Liver (tissue), 9 donors: ENCODE measurements around the gene FBXW4. TPM values are rescaled to one million over a fixed set of nuclear protein-coding genes. Genes with fewer than 3 reads are reported as not detected.

Experiments used
- DNase-seq: peaks from one replicate; pipeline ENCODE4 v3.0.0-alpha.2; 2017; ENCODE audit warnings: low spot score
- H3K27ac ChIP-seq, 2 donors: one replicate each; pipeline ENCODE4 v1.7.0; 2013; ENCODE audit warnings: inconsistent platforms in 2 of 2, low read length in 2 of 2, control low read depth in 1 of 2, low read depth in 1 of 2, mild to moderate bottlenecking in 1 of 2
- H3K27me3 ChIP-seq, 4 donors: one replicate each; pipeline versions ENCODE4 v1.6.1 to v1.7.0; 2013; ENCODE audit warnings: low read length in 3 of 4, inconsistent platforms in 1 of 4, mild to moderate bottlenecking in 1 of 4, moderate library complexity in 1 of 4; ENCODE audit not compliant: control insufficient read depth in 4 of 4, insufficient read depth in 4 of 4
- H3K36me3 ChIP-seq, 4 donors: one replicate each; pipeline versions ENCODE4 v1.6.1 to v1.7.0; 2013; ENCODE audit warnings: low read length in 3 of 4, mild to moderate bottlenecking in 3 of 4, low read depth in 1 of 4, moderate library complexity in 1 of 4; ENCODE audit not compliant: control insufficient read depth in 4 of 4, insufficient read depth in 3 of 4
- H3K4me1 ChIP-seq, 4 donors: one replicate each; pipeline versions ENCODE4 v1.6.1 to v1.7.0; 2013; ENCODE audit warnings: low read length in 3 of 4, mild to moderate bottlenecking in 3 of 4, moderate library complexity in 1 of 4; ENCODE audit not compliant: control insufficient read depth in 4 of 4, insufficient read depth in 4 of 4
- H3K4me3 ChIP-seq, 3 donors: one replicate each; pipeline versions ENCODE4 v1.6.1 to v1.7.0; 2013; ENCODE audit warnings: low read length in 3 of 3, control low read depth in 1 of 3, low read depth in 1 of 3, mild to moderate bottlenecking in 1 of 3
- H3K9ac ChIP-seq, 2 donors: one replicate each; pipeline ENCODE4 v1.7.0; 2013; ENCODE audit warnings: low read length in 2 of 2, mild to moderate bottlenecking in 2 of 2, moderate library complexity in 2 of 2, control low read depth in 1 of 2, low read depth in 1 of 2
- H3K9me3 ChIP-seq, 4 donors: one replicate each; pipeline versions ENCODE4 v1.6.1 to v1.7.0; 2013; ENCODE audit warnings: low read length in 3 of 4; ENCODE audit not compliant: control insufficient read depth in 4 of 4
- EGR1 ChIP-seq, 2 donors: IDR thresholded peaks; 2 replicates each; pipeline ENCODE4 v1.6.1; 2016 to 2018; ENCODE audit warnings: antibody characterized with exemption in 2 of 2, low read depth in 2 of 2
- FOXA1 ChIP-seq: IDR thresholded peaks from 2 replicates; pipeline ENCODE4 v1.6.1; 2016; ENCODE audit warnings: antibody characterized with exemption
- FOXA2 ChIP-seq: IDR thresholded peaks from 2 replicates; pipeline ENCODE4 v1.6.1; 2016; ENCODE audit warnings: antibody characterized with exemption
- GABPA ChIP-seq, 2 donors: IDR thresholded peaks in 1 of 2; conservative IDR thresholded peaks in 1 of 2; 2 replicates each; pipeline ENCODE4 v1.6.1; 2016; ENCODE audit warnings: antibody characterized with exemption in 2 of 2, mild to moderate bottlenecking in 1 of 2, moderate library complexity in 1 of 2
- HNF4A ChIP-seq, 2 donors: conservative IDR thresholded peaks; 2 replicates each; pipeline ENCODE4 v1.6.1; 2016; ENCODE audit warnings: antibody characterized with exemption in 2 of 2, mild to moderate bottlenecking in 2 of 2
- HNF4G ChIP-seq: IDR thresholded peaks from 2 replicates; pipeline ENCODE4 v1.6.1; 2016; ENCODE audit warnings: antibody characterized with exemption
- JUND ChIP-seq, 2 donors: IDR thresholded peaks; 2 replicates each; pipeline ENCODE4 v1.6.1; 2016; ENCODE audit warnings: antibody characterized with exemption in 2 of 2
- NR2F2 ChIP-seq: IDR thresholded peaks from 2 replicates; pipeline ENCODE4 v1.6.1; 2016; ENCODE audit warnings: antibody characterized with exemption
- RAD21 ChIP-seq, 2 donors: IDR thresholded peaks; 2 replicates each; pipeline ENCODE4 v1.6.1; 2016; ENCODE audit warnings: antibody characterized with exemption in 2 of 2, mild to moderate bottlenecking in 2 of 2
- REST ChIP-seq: IDR thresholded peaks from 2 replicates; pipeline ENCODE4 v1.6.1; 2016; ENCODE audit warnings: antibody characterized with exemption, mild to moderate bottlenecking
- RXRA ChIP-seq, 2 donors: IDR thresholded peaks; 2 replicates each; pipeline ENCODE4 v1.6.1; 2017 to 2018; ENCODE audit warnings: antibody characterized with exemption in 2 of 2, mild to moderate bottlenecking in 1 of 2
- SP1 ChIP-seq: IDR thresholded peaks from 2 replicates; pipeline ENCODE4 v1.6.1; 2018; ENCODE audit warnings: antibody characterized with exemption, mild to moderate bottlenecking
- TAF1 ChIP-seq: conservative IDR thresholded peaks from 2 replicates; pipeline ENCODE4 v1.6.1; 2016; ENCODE audit warnings: antibody characterized with exemption, mild to moderate bottlenecking
- YY1 ChIP-seq: IDR thresholded peaks from 2 replicates; pipeline ENCODE4 v1.6.1; 2016; ENCODE audit warnings: antibody characterized with exemption, mild to moderate bottlenecking
- ZBTB33 ChIP-seq: IDR thresholded peaks from 2 replicates; pipeline ENCODE4 v1.6.1; 2016; ENCODE audit warnings: antibody characterized with exemption
- WGBS: extraction: QIAGEN DNeasy Blood & Tissue Kit; methylation state at CpG from one replicate; pipeline ENCODE4 v1.1.7; 2013; 5-methylcytosine and 5-hydroxymethylcytosine counted together
- polyA plus RNA-seq, 2 donors: library from polyadenylated mRNA; stranded (reverse) in 1 of 2; unstranded in 1 of 2; fragments of 200-250 nt in 1 of 2; fragments of >200 nt in 1 of 2; fragmentation: Nextera tagmentation in 1 of 2; extraction: Ambion mirVana in 1 of 2; gene quantifications; one replicate each; pipeline versions ENCODE4 v1.2.1 to v1.2.3, GENCODE V29; 2013 to 2015
- total RNA-seq, 2 donors: library from RNA; depleted of rRNA; stranded (reverse); fragments of >200 nt; gene quantifications; one replicate each; pipeline ENCODE4 v1.2.3, GENCODE V29; 2014
- TF ChIP-seq, protein P1 (sequence below): IDR thresholded peaks from 2 replicates; pipeline ENCODE4 v1.6.1; 2016; ENCODE audit warnings: antibody characterized with exemption
- TF ChIP-seq, protein P2 (sequence below): IDR thresholded peaks from 2 replicates; pipeline ENCODE4 v1.6.1; 2016; ENCODE audit warnings: antibody characterized with exemption
- donor health status: healthy.
- donor health status: healthy.
- donor health status: healthy.
- donor health status: healthy.
- donor health status: healthy.

Gene FBXW4
- total and polyA plus RNA-seq, 4 donors: 5.4 to 54.1 (median 20.5) TPM

- no peak for DNase-seq
- Histone ChIP-seq H3K9me3 (no peaks in the 10 kb centered on the region), H3K4me1 (no peaks in the 10 kb centered on the region), H3K4me3 (no peak overlapping the region), H3K27ac (no peak overlapping the region), H3K27me3 (no peaks in the 10 kb centered on the region), H3K36me3 (peaks cover 2 to 32% (median 18%) of the 10 kb centered on the region in 4 donors), H3K9ac (no peak overlapping the region)
- WGBS: 89% methylated on average over 13 of the region's 13 CpGs
- TF ChIP-seq HNF4A (conservative IDR thresholded peaks at IDR 0.05): no peak
- no peak for TF ChIP-seq HNF4G
- TF ChIP-seq FOXA2: no peak
- no peak for TF ChIP-seq FOXA1
- no peak for TF ChIP-seq SP1
- no peak for TF ChIP-seq YY1
- TF ChIP-seq, protein P1, sequence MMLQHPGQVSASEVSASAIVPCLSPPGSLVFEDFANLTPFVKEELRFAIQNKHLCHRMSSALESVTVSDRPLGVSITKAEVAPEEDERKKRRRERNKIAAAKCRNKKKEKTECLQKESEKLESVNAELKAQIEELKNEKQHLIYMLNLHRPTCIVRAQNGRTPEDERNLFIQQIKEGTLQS: no peak
- TF ChIP-seq TAF1: no peak
- no peak for TF ChIP-seq ZBTB33
- TF ChIP-seq NR2F2: no peak
These were observed 80.1 kb downstream of the FBXW4 start for GRCh38 chr10:101614663-101615524.

DNA sequence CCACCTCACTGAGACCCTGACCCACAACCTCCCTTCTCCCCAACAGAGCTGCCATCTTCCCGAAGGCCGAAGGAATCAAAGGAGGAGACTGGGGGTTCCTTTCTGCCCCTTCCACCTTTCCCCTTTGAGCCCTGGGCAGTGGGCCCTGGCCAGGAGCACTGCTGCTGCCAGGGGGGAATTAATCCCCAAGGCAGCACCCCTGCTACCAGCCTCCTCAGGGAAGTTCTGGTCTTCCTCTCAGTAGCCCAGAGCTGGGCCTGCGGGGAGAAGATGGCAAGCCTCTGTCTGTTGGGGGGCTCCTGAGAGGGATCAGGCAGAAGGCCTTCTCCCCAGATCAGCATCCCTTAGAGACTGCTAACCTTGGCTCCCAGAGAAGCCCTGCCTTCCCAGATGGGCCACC lies 81.3 kb downstream of the FBXW4 start:
- WGBS: 83% methylated on average over 3 of the region's 3 CpGs
- H3K4me1 ChIP-seq: no peaks in the 10 kb centered on the region
- TF ChIP-seq GABPA (IDR thresholded peaks at IDR 0.05 in 1 of 2, conservative IDR thresholded peaks at IDR 0.05 in 1 of 2) (no peak), SP1 (no peak), FOXA1 (no peak), FOXA2 (no peak), EGR1 (IDR thresholded peaks at IDR 0.05; ENCODE audit: low read depth in 2 of 2) (no peak), HNF4A (conservative IDR thresholded peaks at IDR 0.05) (no peak), JUND (IDR thresholded peaks at IDR 0.05) (no peak), ZBTB33 (no peak), RXRA (IDR thresholded peaks at IDR 0.05) (no peak), REST (no peak), HNF4G (no peak), YY1 (no peak), NR2F2 (no peak), RAD21 (IDR thresholded peaks at IDR 0.05) (no peak)
- TF ChIP-seq, protein P2, sequence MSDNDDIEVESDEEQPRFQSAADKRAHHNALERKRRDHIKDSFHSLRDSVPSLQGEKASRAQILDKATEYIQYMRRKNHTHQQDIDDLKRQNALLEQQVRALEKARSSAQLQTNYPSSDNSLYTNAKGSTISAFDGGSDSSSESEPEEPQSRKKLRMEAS: no peak
- TF ChIP-seq, protein P1: no peak

More for the DNA sequence above, 81.3 kb downstream of the FBXW4 start:
- Histone ChIP-seq H3K27me3 (no peaks in the 10 kb centered on the region), H3K9ac (no peak overlapping the region), H3K4me3 (no peak overlapping the region), H3K27ac (no peak overlapping the region), H3K36me3 (peaks cover 2 to 42% (median 27%) of the 10 kb centered on the region in 4 donors), H3K9me3 (no peaks in the 10 kb centered on the region)
- no peak for DNase-seq
